ENCODE measurements around the gene RNPS1. TPM values are rescaled to one million over a fixed set of nuclear protein-coding genes. Genes with fewer than 3 reads are reported as not detected.

RNPS1 gene
- total and polyA plus RNA-seq, 2 donors (not counting 1 experiment from before 2014, with no cell fraction given), result 209 to 265 TPM

GRCh38 chr16:2205104-2205966 is 62.6 kb downstream of the RNPS1 start, which contains the start of gene MLST8:
Gene MLST8, plus strand, starts transcription at chr16:2205454. Its CDS starts 632 bp downstream, at chr16:2206086.
- Histone ChIP-seq H3K27ac (ENCODE audit: low read length in 2 of 2) (peak within 1 kb of the TSS; percentile 86 to 89), H3K4me1 (ENCODE audit: control insufficient read depth in 2 of 2, insufficient read depth in 2 of 2, low read length in 2 of 2) (peaks cover 12 to 22% of the 10 kb centered on the region in 2 donors), H3K27me3 (replicated peaks in 1 of 4; ENCODE audit: control extremely low read depth in 1 of 4, control insufficient read depth in 3 of 4, insufficient read depth in 4 of 4, low read length in 3 of 4) (no peaks in the 10 kb centered on the region), H3K9me3 (ENCODE audit: control extremely low read depth in 1 of 3, control insufficient read depth in 2 of 3, insufficient read depth in 1 of 3, low read length in 2 of 3) (no peaks in the 10 kb centered on the region), H3K4me3 (ENCODE audit: control extremely low read depth in 1 of 5, extremely low read depth in 1 of 5, insufficient read depth in 1 of 5, low read depth in 2 of 5, low read length in 4 of 5) (peak within 1 kb of the TSS; percentile 73 to 94 (median 76)), H3K9ac (ENCODE audit: low read length) (peak within 1 kb of the TSS; percentile 88), H2AFZ (ENCODE audit: insufficient read depth, low read depth, low read length, poor library complexity, severe bottlenecking) (peak within 1 kb of the TSS; percentile 95), H4K20me1 (ENCODE audit: control insufficient read depth, insufficient read depth, low read length, poor library complexity, severe bottlenecking) (no peaks in the 10 kb centered on the region), H3K36me3 (replicated peaks in 1 of 2; ENCODE audit: control extremely low read depth in 1 of 2, control insufficient read depth in 1 of 2, extremely low read depth in 1 of 2, insufficient read depth in 2 of 2, low read length in 1 of 2) (peaks cover 0 to 32% of the 10 kb centered on the region in 2 experiments), H3K79me2 (ENCODE audit: control insufficient read depth, insufficient read depth, low read length) (peaks cover 22% of the 10 kb centered on the region), H3K4me2 (replicated peaks; ENCODE audit: low read depth, low read length, poor library complexity, severe bottlenecking) (peak within 1 kb of the TSS; percentile 97)
- WGBS (ENCODE audit: insufficient coverage), result under 1% methylated on average over 76 of the region's 93 CpGs
- H3K4me3 Mint-ChIP-seq, result peak within 1 kb of the TSS; percentile 87
- H3K4me1 Mint-ChIP-seq, result peaks cover 21% of the 10 kb centered on the region
- H3K27ac Mint-ChIP-seq, result peak within 1 kb of the TSS; percentile 94
- peaks cover 3% of the 10 kb centered on the region for H3K27me3 Mint-ChIP-seq
- CTCF ChIA-PET, result interaction anchor here (1.0 to 3.4 kb wide), 4 partner anchors 10 to 50 kb away, joined by 3 to 20 read pairs (median 4); partner anchors contain the start of genes ECI1 and TRAF7
- peak; percentile 90 for ATAC-seq (ENCODE audit: low read depth)
- TF ChIP-seq EZH2 (IDR thresholded peaks at IDR 0.05; ENCODE audit: borderline replicate concordance, insufficient read depth, low read depth, low read length, poor library complexity, severe bottlenecking) (no peak), CTCF (IDR thresholded peaks at IDR 0.05) (peak; percentile 32)
- H3K9me3 Mint-ChIP-seq (ENCODE audit: insufficient read depth), result no peaks in the 10 kb centered on the region
- intact Hi-C loops (cut with micrococcal nuclease), result loop anchor here (1.0 to 2.0 kb wide), 6 partner anchors 10 to 308 kb away; partner anchors contain the start of genes ATP6V0C, E4F1, ECI1 and RNPS1
- DNase-seq, result peak; percentile 98
- POLR2A ChIA-PET, result interaction anchor here (0.6 to 2.2 kb wide), 9 partner anchors 11 to 1793 kb away, joined by 3 to 16 read pairs (median 6); partner anchors contain the start of genes ECI1, FLYWCH2, RNPS1 and TRAF7

Measured in B cell (primary cell).